ENCODE results near the gene RHBDL3.

Gene RHBDL3

GRCh38 chr17:32356750-32357149 lies 91.1 kb downstream of the RHBDL3 start:
- TF ChIP-seq CTCF (IDR thresholded peaks at IDR 0.05; ENCODE audit: borderline replicate concordance, insufficient read depth, low read depth, low read length): no peak
- H3K4me3 ChIP-seq (ENCODE audit: low read depth, low read length): no peak overlapping the region

GRCh38 chr17:32357615-32358014 lies 92.0 kb downstream of the RHBDL3 start:
- no peak for TF ChIP-seq CTCF (IDR thresholded peaks at IDR 0.05; ENCODE audit: borderline replicate concordance, insufficient read depth, low read depth, low read length)
- no peak overlapping the region for H3K4me3 ChIP-seq (ENCODE audit: low read depth, low read length)

- no peak for TF ChIP-seq CTCF (IDR thresholded peaks at IDR 0.05; ENCODE audit: borderline replicate concordance, insufficient read depth, low read depth, low read length)
- H3K4me3 ChIP-seq (ENCODE audit: low read depth, low read length): no peak overlapping the region
Observed at GRCh38 chr17:32361270-32361669, 95.6 kb downstream of the RHBDL3 start.

- no peak overlapping the region for H3K4me3 ChIP-seq (ENCODE audit: low read depth, low read length)
- no peak for TF ChIP-seq CTCF (IDR thresholded peaks at IDR 0.05; ENCODE audit: borderline replicate concordance, insufficient read depth, low read depth, low read length)
Observed at GRCh38 chr17:32370426-32370825, 104.8 kb downstream of the RHBDL3 start.

Measured in GM12875 (cell line).